Measurements from ENCODE around the gene MAPK7. TPM values are rescaled to one million over a fixed set of nuclear protein-coding genes. Genes with fewer than 3 reads are reported as not detected.
A peak's percentile ranks its signal among the peaks of the same experiment; 100 is the strongest.
"Not testable (repeated sequence)": the region's sequence is repeated elsewhere in the genome, so short reads cannot be mapped to it uniquely, and the experiment has no call there.

The MAPK7 gene
- total RNA-seq, 1 donor from 2014 or later, result 30.6 TPM

GRCh38 chr17:19343256-19343630 is 35.1 kb upstream of the MAPK7 start:
- DNase-seq (ENCODE audit: low spot score), result no peak

- no peak for DNase-seq (ENCODE audit: low spot score)
Observed at GRCh38 chr17:19343671-19344151, 34.6 kb upstream of the MAPK7 start.

GRCh38 chr17:19344311-19345066 is 33.8 kb upstream of the MAPK7 start:
- no peak for DNase-seq (ENCODE audit: low spot score)

GRCh38 chr17:19345067-19345460 is 33.2 kb upstream of the MAPK7 start:
- no peak for DNase-seq (ENCODE audit: low spot score)

- DNase-seq (ENCODE audit: low spot score), result no peak
Observed at GRCh38 chr17:19345486-19346350, 32.6 kb upstream of the MAPK7 start.

- DNase-seq (ENCODE audit: low spot score), result peak; percentile 71
Observed at GRCh38 chr17:19346351-19347255, 31.7 kb upstream of the MAPK7 start.

GRCh38 chr17:19347323-19348080 is 30.8 kb upstream of the MAPK7 start:
- DNase-seq (ENCODE audit: low spot score), result no peak

- no peak for DNase-seq (ENCODE audit: low spot score)
Observed at GRCh38 chr17:19348081-19348650, 30.1 kb upstream of the MAPK7 start.

GRCh38 chr17:19348806-19349205 is 29.5 kb upstream of the MAPK7 start:
- no peak for DNase-seq (ENCODE audit: low spot score)

- not testable (repeated sequence) for DNase-seq (ENCODE audit: low spot score)
Observed at GRCh38 chr17:19353401-19353800, 24.9 kb upstream of the MAPK7 start.

GRCh38 chr17:19354748-19355147 is 23.6 kb upstream of the MAPK7 start:
- no peak for DNase-seq (ENCODE audit: low spot score)

GRCh38 chr17:19357351-19357750 is 20.9 kb upstream of the MAPK7 start:
- DNase-seq (ENCODE audit: low spot score), result no peak

GRCh38 chr17:19357761-19358160 is 20.5 kb upstream of the MAPK7 start:
- no peak for DNase-seq (ENCODE audit: low spot score)

GRCh38 chr17:19359151-19359550 is 19.1 kb upstream of the MAPK7 start:
- no peak for DNase-seq (ENCODE audit: low spot score)

GRCh38 chr17:19359856-19360255 is 18.4 kb upstream of the MAPK7 start:
- DNase-seq (ENCODE audit: low spot score), result no peak

GRCh38 chr17:19360772-19361171 is 17.5 kb upstream of the MAPK7 start:
- no peak for DNase-seq (ENCODE audit: low spot score)

- no peak for DNase-seq (ENCODE audit: low spot score)
Observed at GRCh38 chr17:19361326-19361725, 17.0 kb upstream of the MAPK7 start.

- no peak for DNase-seq (ENCODE audit: low spot score)
Observed at GRCh38 chr17:19361944-19362276, 16.4 kb upstream of the MAPK7 start.

GRCh38 chr17:19362277-19363113 is 15.8 kb upstream of the MAPK7 start, which contains the start of gene B9D1:
B9D1 (minus strand) TSS chr17:19362723; CDS start chr17:19362569, 154 bp downstream.
- DNase-seq (ENCODE audit: low spot score), result peak; percentile 95

GRCh38 chr17:19363114-19363438 is 15.2 kb upstream of the MAPK7 start:
- DNase-seq (ENCODE audit: low spot score), result no peak

Measured in ureter (tissue), 1 donor.